OCI-LY7 (cell line): ENCODE results near the gene LRP1B. TPM values are rescaled to one million over a fixed set of nuclear protein-coding genes. Genes with fewer than 3 reads are reported as not detected.

ENCODE experiments used
- BruUV-seq: library from RNA; stranded (reverse); fragments of 400-500 nt; replicated peaks from 2 replicates; lab custom pipeline; 2021; lab: Mats Ljungman, UMichigan
- CTCF ChIA-PET: fragments of 300-600 bp; sonication (Branson Sonifier 250); formaldehyde crosslinking; loops from one replicate; lab custom pipeline; 2022; ENCODE audit warnings: antibody characterized with exemption; ENCODE audit not compliant: unreplicated experiment; lab: Charles Lee
- POLR2A ChIA-PET: fragments of 300-600 bp; sonication (Branson Sonifier 250); formaldehyde crosslinking; loops from one replicate; lab custom pipeline; 2022; ENCODE audit warnings: antibody characterized with exemption; lab: Charles Lee
- DNase-seq: peaks from one replicate; pipeline ENCODE4 v3.0.0-alpha.2; 2015; ENCODE audit warnings: low spot score
- H2AFZ ChIP-seq: fragments of 200-600 bp; sonication (generic), shearing (Covaris generic); 2 replicates; pipeline ENCODE4 v1.6.1; 2014; ENCODE audit warnings: mild to moderate bottlenecking, antibody characterized with exemption, low read length, moderate library complexity
- H3K27ac ChIP-seq: fragments of 200-600 bp; sonication (generic); 2 replicates; pipeline ENCODE4 v1.5.1; 2014; ENCODE audit warnings: mixed run types, low read depth, mild to moderate bottlenecking, moderate library complexity, low read length, inconsistent platforms; ENCODE audit not compliant: poor library complexity, severe bottlenecking
- H3K36me3 ChIP-seq: fragments of 200-600 bp; sonication (generic); 2 replicates; pipeline ENCODE4 v1.6.1; 2014; ENCODE audit warnings: mild to moderate bottlenecking, antibody characterized with exemption, low read length, moderate library complexity, mixed read lengths; ENCODE audit not compliant: insufficient read depth
- H3K4me1 ChIP-seq: fragments of 200-600 bp; sonication (generic); 2 replicates; pipeline ENCODE4 v1.5.1; 2014; ENCODE audit warnings: mild to moderate bottlenecking, low read length; ENCODE audit not compliant: insufficient read depth, poor library complexity, severe bottlenecking
- H3K4me2 ChIP-seq: fragments of 200-600 bp; sonication (generic); 2 replicates; pipeline ENCODE4 v1.6.1; 2014; ENCODE audit warnings: mild to moderate bottlenecking, low read length
- H3K4me3 ChIP-seq: fragments of 200-600 bp; sonication (generic); 2 replicates; pipeline ENCODE4 v1.5.1; 2014; ENCODE audit warnings: mild to moderate bottlenecking, low read depth, low read length; ENCODE audit not compliant: poor library complexity, severe bottlenecking
- H3K79me2 ChIP-seq: fragments of 200-600 bp; sonication (generic); 2 replicates; pipeline ENCODE4 v1.6.1; 2016; ENCODE audit warnings: low read depth, mild to moderate bottlenecking, low read length, moderate library complexity, mixed read lengths; ENCODE audit not compliant: insufficient read depth
- H3K9me2 ChIP-seq: fragments of 200-600 bp; sonication (generic); 2 replicates; pipeline ENCODE4 v1.6.1; 2016; ENCODE audit warnings: mild to moderate bottlenecking, low read length, mixed read lengths; ENCODE audit not compliant: insufficient read depth
- H3K9me3 ChIP-seq: fragments of 200-600 bp; sonication (generic); 2 replicates; pipeline ENCODE4 v1.6.1; 2014; ENCODE audit warnings: mild to moderate bottlenecking, mixed run types, low read length, mixed read lengths
- H4K20me1 ChIP-seq: fragments of 200-600 bp; sonication (generic); 2 replicates; pipeline ENCODE4 v1.6.1; 2014; ENCODE audit warnings: mild to moderate bottlenecking, antibody characterized with exemption, low read length, moderate library complexity, mixed read lengths; ENCODE audit not compliant: insufficient read depth
- EZH2phosphoT487 ChIP-seq: fragments of 200-600 bp; sonication (generic); IDR thresholded peaks from 2 replicates; pipeline ENCODE4 v1.6.1; 2018; ENCODE audit warnings: low read depth, borderline replicate concordance, mild to moderate bottlenecking, mixed run types, antibody characterized with exemption, low read length, moderate library complexity, mixed read lengths
- intact Hi-C: fragments of 100-400 bp; cut with micrococcal nuclease; formaldehyde crosslinking; loops from one replicate; pipeline ENCODE4 v1.10.0; 2022; ENCODE audit not compliant: unreplicated experiment
- total RNA-seq, 2 experiments: library from RNA; depleted of rRNA in 1 of 2; stranded (reverse); fragments of >200 nt in 1 of 2; shearing (Covaris generic) in 1 of 2; gene quantifications; 2 replicates each; pipeline ENCODE4 v1.2.3, GENCODE V29; 2014 to 2022
- TF ChIP-seq, protein P1 (sequence below): fragments of 200-600 bp; sonication (generic); conservative IDR thresholded peaks from 2 replicates; pipeline ENCODE4 v1.5.1; 2014; ENCODE audit warnings: mild to moderate bottlenecking, antibody characterized with exemption, low read length, moderate library complexity, mixed read lengths

Gene LRP1B
- total RNA-seq, 2 experiments from 2014 or later, result not detected

- no peak overlapping the region for H3K4me2 ChIP-seq
- no peaks in the 10 kb centered on the region for H3K79me2 ChIP-seq
- H3K4me3 ChIP-seq, result no peak overlapping the region
- no peaks in the 10 kb centered on the region for H3K4me1 ChIP-seq
- no peak overlapping the region for H2AFZ ChIP-seq
- no peaks in the 10 kb centered on the region for H3K36me3 ChIP-seq
- H3K9me3 ChIP-seq, result no peaks in the 10 kb centered on the region
- ChIA-PET CTCF (no interaction called here), POLR2A (interaction anchor here (0.6 kb wide), 2 partner anchors 204 to 1872 kb away, joined by 3 read pairs; no protein-coding TSS in a partner anchor)
- no TSS peak for BruUV-seq
- intact Hi-C loops, result no loop called here
- no peaks in the 10 kb centered on the region for H4K20me1 ChIP-seq
- TF ChIP-seq, protein P1, sequence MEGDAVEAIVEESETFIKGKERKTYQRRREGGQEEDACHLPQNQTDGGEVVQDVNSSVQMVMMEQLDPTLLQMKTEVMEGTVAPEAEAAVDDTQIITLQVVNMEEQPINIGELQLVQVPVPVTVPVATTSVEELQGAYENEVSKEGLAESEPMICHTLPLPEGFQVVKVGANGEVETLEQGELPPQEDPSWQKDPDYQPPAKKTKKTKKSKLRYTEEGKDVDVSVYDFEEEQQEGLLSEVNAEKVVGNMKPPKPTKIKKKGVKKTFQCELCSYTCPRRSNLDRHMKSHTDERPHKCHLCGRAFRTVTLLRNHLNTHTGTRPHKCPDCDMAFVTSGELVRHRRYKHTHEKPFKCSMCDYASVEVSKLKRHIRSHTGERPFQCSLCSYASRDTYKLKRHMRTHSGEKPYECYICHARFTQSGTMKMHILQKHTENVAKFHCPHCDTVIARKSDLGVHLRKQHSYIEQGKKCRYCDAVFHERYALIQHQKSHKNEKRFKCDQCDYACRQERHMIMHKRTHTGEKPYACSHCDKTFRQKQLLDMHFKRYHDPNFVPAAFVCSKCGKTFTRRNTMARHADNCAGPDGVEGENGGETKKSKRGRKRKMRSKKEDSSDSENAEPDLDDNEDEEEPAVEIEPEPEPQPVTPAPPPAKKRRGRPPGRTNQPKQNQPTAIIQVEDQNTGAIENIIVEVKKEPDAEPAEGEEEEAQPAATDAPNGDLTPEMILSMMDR, result no peak
- TF ChIP-seq EZH2phosphoT487, result no peak
- DNase-seq, result no peak
- no peaks in the 10 kb centered on the region for H3K9me2 ChIP-seq
- no peak overlapping the region for H3K27ac ChIP-seq
Observed at GRCh38 chr2:141652308-141652707, 478.5 kb downstream of the LRP1B start.

DNA sequence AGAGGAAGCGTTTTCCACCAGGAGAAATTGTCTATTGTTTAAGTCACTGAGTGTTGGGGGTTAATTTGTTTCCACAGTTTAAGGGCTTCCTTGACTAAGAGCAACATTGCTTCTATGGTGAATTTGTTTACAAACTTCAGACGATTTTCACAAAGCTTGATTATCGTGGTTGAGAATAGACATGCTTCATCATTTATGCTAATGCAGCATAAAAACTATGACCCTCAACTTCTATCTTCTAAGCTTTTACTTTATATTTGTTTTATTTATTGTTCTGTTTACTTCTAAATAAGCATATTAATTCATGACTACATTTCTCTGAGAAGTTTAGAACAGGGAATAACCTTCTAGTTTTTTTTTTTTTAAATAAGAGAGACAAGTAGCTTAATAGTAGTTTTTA lies 483.5 kb downstream of the LRP1B start:
- BruUV-seq, result no TSS peak
- H3K27ac ChIP-seq, result no peak overlapping the region

GRCh38 chr2:141641462-141641861 lies 489.4 kb downstream of the LRP1B start:
- DNase-seq, result no peak
- Histone ChIP-seq H4K20me1 (no peaks in the 10 kb centered on the region), H3K27ac (no peak overlapping the region), H3K9me3 (no peaks in the 10 kb centered on the region), H3K9me2 (no peaks in the 10 kb centered on the region; the same call in 1 of the 2 replicates), H3K4me3 (no peak overlapping the region), H3K36me3 (no peaks in the 10 kb centered on the region), H3K4me2 (no peak overlapping the region), H3K79me2 (no peaks in the 10 kb centered on the region), H2AFZ (no peak overlapping the region), H3K4me1 (no peaks in the 10 kb centered on the region)
- ChIA-PET POLR2A (interaction anchor here (0.8 kb wide), 1 partner anchor 12 kb away, joined by 3 read pairs; no protein-coding TSS in a partner anchor), CTCF (no interaction called here)
- no TSS peak for BruUV-seq
- intact Hi-C loops, result no loop called here
- no peak for TF ChIP-seq EZH2phosphoT487
- TF ChIP-seq, protein P1, result no peak

More for the DNA sequence above, 483.5 kb downstream of the LRP1B start:
- H3K4me3 ChIP-seq, result no peak overlapping the region
- no peak overlapping the region for H3K4me2 ChIP-seq
- no peaks in the 10 kb centered on the region for H3K9me3 ChIP-seq
- no peaks in the 10 kb centered on the region for H3K36me3 ChIP-seq
- H3K9me2 ChIP-seq, result no peaks in the 10 kb centered on the region; the same call in 1 of the 2 replicates
- POLR2A ChIA-PET, result interaction anchor here (0.7 to 1.1 kb wide), 2 partner anchors 9 to 160 kb away, joined by 3 read pairs; no protein-coding TSS in a partner anchor
- intact Hi-C loops, result no loop called here
- no peaks in the 10 kb centered on the region for H4K20me1 ChIP-seq
- CTCF ChIA-PET, result no interaction called here
- no peaks in the 10 kb centered on the region for H3K4me1 ChIP-seq
- TF ChIP-seq, protein P1, result no peak
- no peak for TF ChIP-seq EZH2phosphoT487
- H2AFZ ChIP-seq, result no peak overlapping the region
- DNase-seq, result no peak
- H3K79me2 ChIP-seq, result no peaks in the 10 kb centered on the region
